Activated CD4-positive, alpha-beta T cell treated with anti-CD3 and anti-CD28 coated beads, Interleukin-2, amount 10 ng/mL, durations not matched to agents 24 days and 14 days (primary cell): ENCODE results near the gene SAMD4B. TPM values are rescaled to one million over a fixed set of nuclear protein-coding genes. Genes with fewer than 3 reads are reported as not detected.

Experiments
- total RNA-seq: library from RNA; stranded (reverse); gene quantifications from 2 replicates; pipeline ENCODE4 v1.2.3, GENCODE V29; 2022

Gene SAMD4B
- total RNA-seq, 1 donor from 2014 or later = 68.9 TPM

Other genes starting within 250 kb of the SAMD4B start
- gene PAK4, start 216.6 kb upstream of the SAMD4B start, total RNA-seq = 14.8 and 16.9 TPM in 2 replicates
- gene NCCRP1, start 145.5 kb upstream of the SAMD4B start, total RNA-seq = not detected in 2 replicates
- gene SYCN, start 138.2 kb upstream of the SAMD4B start, total RNA-seq = not detected in 2 replicates
- gene IFNL3, start 97.4 kb upstream of the SAMD4B start, total RNA-seq = not detected in 2 replicates
- gene IFNL4, start 93.6 kb upstream of the SAMD4B start, total RNA-seq = not detected in 2 replicates
- not detected in 2 replicates for gene IFNL2, start 74.0 kb upstream of the SAMD4B start, total RNA-seq
- not detected in 2 replicates for gene IFNL1, start 46.0 kb upstream of the SAMD4B start, total RNA-seq
- 5.0 and 5.2 TPM in 2 replicates for gene LRFN1, start 21.6 kb upstream of the SAMD4B start, total RNA-seq
- gene GMFG, start 6.4 kb upstream of the SAMD4B start, total RNA-seq = 328 and 330 TPM in 2 replicates
- gene PAF1, start 48.7 kb downstream of the SAMD4B start, total RNA-seq = 47.1 and 50.6 TPM in 2 replicates
- 36.0 and 38.7 TPM in 2 replicates for gene MED29, start 49.0 kb downstream of the SAMD4B start, total RNA-seq
- gene ZFP36, start 64.4 kb downstream of the SAMD4B start, total RNA-seq = 35.7 and 39.9 TPM in 2 replicates
- 42.0 and 46.1 TPM in 2 replicates for gene PLEKHG2, start 70.2 kb downstream of the SAMD4B start, total RNA-seq
- 2,597 and 2,671 TPM in 2 replicates for gene RPS16, start 93.5 kb downstream of the SAMD4B start, total RNA-seq
- gene SUPT5H, start 103.2 kb downstream of the SAMD4B start, total RNA-seq = 186 and 187 TPM in 2 replicates
- 141 and 143 TPM in 2 replicates for gene TIMM50, start 138.4 kb downstream of the SAMD4B start, total RNA-seq
- 2.2 TPM in 2 replicates for gene DLL3, start 156.5 kb downstream of the SAMD4B start, total RNA-seq
- not detected in 2 replicates for gene SELENOV, start 172.7 kb downstream of the SAMD4B start, total RNA-seq
- 3.4 and 3.6 TPM in 2 replicates for gene EID2B, start 190.4 kb downstream of the SAMD4B start, total RNA-seq
- 17.2 and 17.6 TPM in 2 replicates for gene EID2, start 197.7 kb downstream of the SAMD4B start, total RNA-seq